ENCODE data around the gene CST5. TPM values are rescaled to one million over a fixed set of nuclear protein-coding genes. Genes with fewer than 3 reads are reported as not detected.
"Not testable (repeated sequence)": the region's sequence is repeated elsewhere in the genome, so short reads cannot be mapped to it uniquely, and the experiment has no call there.

CST5 gene
- total RNA-seq, 2 experiments from 2014 or later, result not detected

- no peak for TF ChIP-seq CTCF (conservative IDR thresholded peaks at IDR 0.05; ENCODE audit: low read length)
- TF ChIP-seq EZH2phosphoT487 (IDR thresholded peaks at IDR 0.05; ENCODE audit: borderline replicate concordance, low read depth, low read length), result no peak
- Histone ChIP-seq H3K79me2 (ENCODE audit: insufficient read depth, low read depth, low read length) (no peaks in the 10 kb centered on the region), H3K4me2 (ENCODE audit: low read length) (no peak overlapping the region), H2AFZ (ENCODE audit: low read length) (no peak overlapping the region), H3K9me2 (ENCODE audit: insufficient read depth, low read length) (no peaks in the 10 kb centered on the region), H3K9me3 (ENCODE audit: low read length) (no peaks in the 10 kb centered on the region), H3K4me1 (ENCODE audit: insufficient read depth, low read length, poor library complexity, severe bottlenecking) (no peaks in the 10 kb centered on the region), H3K36me3 (ENCODE audit: insufficient read depth, low read length) (no peaks in the 10 kb centered on the region), H3K27ac (ENCODE audit: low read depth, low read length, poor library complexity, severe bottlenecking) (no peak overlapping the region), H3K4me3 (ENCODE audit: low read depth, low read length, poor library complexity, severe bottlenecking) (no peak overlapping the region), H4K20me1 (ENCODE audit: insufficient read depth, low read length) (no peaks in the 10 kb centered on the region)
- BruUV-seq (replicated peaks), result no TSS peak
- DNase-seq (ENCODE audit: low spot score), result no peak
- CTCF ChIA-PET (ENCODE audit: unreplicated experiment), result no interaction called here
- POLR2A ChIA-PET, result no interaction called here
- intact Hi-C loops (cut with micrococcal nuclease; ENCODE audit: unreplicated experiment), result no loop called here
Measured at GRCh38 chr20:23918101-23918862, 38.7 kb upstream of the CST5 start.

GRCh38 chr20:23917024-23917725 lies 37.6 kb upstream of the CST5 start:
- intact Hi-C loops (cut with micrococcal nuclease; ENCODE audit: unreplicated experiment), result no loop called here
- POLR2A ChIA-PET, result no interaction called here
- H3K4me1 ChIP-seq (ENCODE audit: insufficient read depth, low read length, poor library complexity, severe bottlenecking), result no peaks in the 10 kb centered on the region
- H3K9me2 ChIP-seq (ENCODE audit: insufficient read depth, low read length), result no peaks in the 10 kb centered on the region
- no peak for DNase-seq (ENCODE audit: low spot score)
- H3K9me3 ChIP-seq (ENCODE audit: low read length), result no peaks in the 10 kb centered on the region
- no peak overlapping the region for H2AFZ ChIP-seq (ENCODE audit: low read length)
- no peaks in the 10 kb centered on the region for H3K36me3 ChIP-seq (ENCODE audit: insufficient read depth, low read length)
- no peak overlapping the region for H3K4me3 ChIP-seq (ENCODE audit: low read depth, low read length, poor library complexity, severe bottlenecking)
- no peaks in the 10 kb centered on the region for H4K20me1 ChIP-seq (ENCODE audit: insufficient read depth, low read length)
- CTCF ChIA-PET (ENCODE audit: unreplicated experiment), result no interaction called here
- no peak overlapping the region for H3K27ac ChIP-seq (ENCODE audit: low read depth, low read length, poor library complexity, severe bottlenecking)
- TF ChIP-seq EZH2phosphoT487 (IDR thresholded peaks at IDR 0.05; ENCODE audit: borderline replicate concordance, low read depth, low read length) (no peak), CTCF (conservative IDR thresholded peaks at IDR 0.05; ENCODE audit: low read length) (no peak)
- H3K79me2 ChIP-seq (ENCODE audit: insufficient read depth, low read depth, low read length), result no peaks in the 10 kb centered on the region
- no peak overlapping the region for H3K4me2 ChIP-seq (ENCODE audit: low read length)
- BruUV-seq (replicated peaks), result no TSS peak

- H3K4me1 ChIP-seq (ENCODE audit: insufficient read depth, low read length, poor library complexity, severe bottlenecking), result no peaks in the 10 kb centered on the region
- H3K9me2 ChIP-seq (ENCODE audit: insufficient read depth, low read length), result no peaks in the 10 kb centered on the region
- no peak overlapping the region for H3K4me2 ChIP-seq (ENCODE audit: low read length)
- no peak overlapping the region for H3K27ac ChIP-seq (ENCODE audit: low read depth, low read length, poor library complexity, severe bottlenecking)
- no peaks in the 10 kb centered on the region for H4K20me1 ChIP-seq (ENCODE audit: insufficient read depth, low read length)
- no peaks in the 10 kb centered on the region for H3K9me3 ChIP-seq (ENCODE audit: low read length)
- DNase-seq (ENCODE audit: low spot score), result no peak
- intact Hi-C loops (cut with micrococcal nuclease; ENCODE audit: unreplicated experiment), result no loop called here
- ChIA-PET CTCF (ENCODE audit: unreplicated experiment) (no interaction called here), POLR2A (no interaction called here)
- H2AFZ ChIP-seq (ENCODE audit: low read length), result no peak overlapping the region
- H3K79me2 ChIP-seq (ENCODE audit: insufficient read depth, low read depth, low read length), result no peaks in the 10 kb centered on the region
- H3K36me3 ChIP-seq (ENCODE audit: insufficient read depth, low read length), result no peaks in the 10 kb centered on the region
- TF ChIP-seq EZH2phosphoT487 (IDR thresholded peaks at IDR 0.05; ENCODE audit: borderline replicate concordance, low read depth, low read length) (no peak), CTCF (conservative IDR thresholded peaks at IDR 0.05; ENCODE audit: low read length) (no peak)
- BruUV-seq (replicated peaks), result no TSS peak
- no peak overlapping the region for H3K4me3 ChIP-seq (ENCODE audit: low read depth, low read length, poor library complexity, severe bottlenecking)
Measured at GRCh38 chr20:23915844-23916243, 36.3 kb upstream of the CST5 start.

GRCh38 chr20:23914469-23914868 lies 34.9 kb upstream of the CST5 start:
- H3K79me2 ChIP-seq (ENCODE audit: insufficient read depth, low read depth, low read length); H3K4me3 ChIP-seq (ENCODE audit: low read depth, low read length, poor library complexity, severe bottlenecking); H3K4me1 ChIP-seq (ENCODE audit: insufficient read depth, low read length, poor library complexity, severe bottlenecking); CTCF ChIA-PET (ENCODE audit: unreplicated experiment); BruUV-seq (replicated peaks); H3K9me2 ChIP-seq (ENCODE audit: insufficient read depth, low read length); H3K36me3 ChIP-seq (ENCODE audit: insufficient read depth, low read length); DNase-seq (ENCODE audit: low spot score); H3K9me3 ChIP-seq (ENCODE audit: low read length); H3K4me2 ChIP-seq (ENCODE audit: low read length); POLR2A ChIA-PET; H4K20me1 ChIP-seq (ENCODE audit: insufficient read depth, low read length); H3K27ac ChIP-seq (ENCODE audit: low read depth, low read length, poor library complexity, severe bottlenecking); intact Hi-C loops (cut with micrococcal nuclease; ENCODE audit: unreplicated experiment); H2AFZ ChIP-seq (ENCODE audit: low read length): not testable (repeated sequence)

Data from OCI-LY7 (cell line).